A549 (cell line): Measurements from ENCODE around the gene ADTRP. TPM values are rescaled to one million over a fixed set of nuclear protein-coding genes. Genes with fewer than 3 reads are reported as not detected.
A peak's percentile ranks its signal among the peaks of the same experiment; 100 is the strongest.

Experiments
- ATAC-seq, 2 experiments: fragments of 200-7000 bp in 1 of 2; fragments of >200 bp in 1 of 2; cut with Nextera tagmentation in 1 of 2; cut with Tn5 transposase in 1 of 2; 3 replicates each; pipeline versions ENCODE4 v1.8.0 to v1.9.1; 2018 to 2020; ENCODE audit warnings: mild to moderate bottlenecking in 1 of 2, moderate library complexity in 1 of 2
- CTCF ChIA-PET: fragments of 300-600 bp; sonication (Branson Sonifier 250); formaldehyde crosslinking; extraction: SDS; loops from one replicate; lab custom pipeline; 2021; ENCODE audit warnings: antibody characterized with exemption, inconsistent platforms; lab: Yijun Ruan, JAX
- POLR2A ChIA-PET: fragments of 350-600 bp; formaldehyde crosslinking; extraction: SDS; loops from one replicate; lab custom pipeline; 2021; ENCODE audit warnings: antibody characterized with exemption, inconsistent platforms; lab: Yijun Ruan, JAX
- DNase-seq, 2 experiments: peaks; one replicate each; pipeline versions ENCODE4 v3.0.0 to v3.0.0-alpha.2; 2011 to 2016; ENCODE audit warnings: low read depth in 1 of 2, low spot score in 1 of 2
- FAIRE-seq: peaks from 2 replicates; lab custom pipeline; 2011; peaks lifted over from hg19 to GRCh38; lab: Jason Lieb, UNC
- H3K27ac ChIP-seq, 2 experiments: fragments of >200 bp; sonication (Bioruptor Twin); formaldehyde crosslinking; 3 replicates each; pipeline ENCODE4 v1.5.1; 2016 to 2017
- H3K4me1 ChIP-seq: fragments of >200 bp; sonication (Bioruptor Twin); formaldehyde crosslinking; 3 replicates; pipeline ENCODE4 v1.6.1; 2016
- H3K4me2 ChIP-seq: fragments of >200 bp; sonication (Bioruptor Twin); formaldehyde crosslinking; 3 replicates; pipeline ENCODE4 v1.6.1; 2016
- H3K4me3 ChIP-seq: fragments of >200 bp; sonication (Bioruptor Twin); formaldehyde crosslinking; 3 replicates; pipeline ENCODE4 v1.5.1; 2016
- H3K9me3 ChIP-seq: fragments of >200 bp; sonication (Bioruptor Twin); formaldehyde crosslinking; 3 replicates; pipeline ENCODE4 v1.6.1; 2016
- CBX2 ChIP-seq: fragments of 200-600 bp; sonication (generic); IDR thresholded peaks from 2 replicates; pipeline ENCODE4 v1.6.1; 2016; ENCODE audit warnings: low read depth, mild to moderate bottlenecking, borderline replicate concordance
- CBX8 ChIP-seq: fragments of 200-600 bp; sonication (generic); IDR thresholded peaks from 2 replicates; pipeline ENCODE4 v1.6.1; 2016
- CHD2 ChIP-seq: fragments of 150-350 bp; IDR thresholded peaks from 2 replicates; pipeline ENCODE4 v1.6.1; 2014; ENCODE audit warnings: low read length; ENCODE audit not compliant: partially characterized antibody
- EP300 ChIP-seq, 2 experiments: fragments of >200 bp; sonication (Bioruptor Twin); formaldehyde crosslinking; IDR thresholded peaks; 2 replicates in 1 of 2; 3 replicates in 1 of 2; pipeline ENCODE4 v1.6.1; 2016 to 2017
- ESRRA ChIP-seq: fragments of 150-350 bp; IDR thresholded peaks from 2 replicates; pipeline ENCODE4 v1.6.1; 2014; ENCODE audit warnings: mild to moderate bottlenecking, low read length, borderline replicate concordance
- GATA3 ChIP-seq: IDR thresholded peaks from 2 replicates; pipeline ENCODE4 v1.6.1; 2012; ENCODE audit warnings: borderline replicate concordance
- HDAC2 ChIP-seq: fragments of 200-600 bp; sonication (generic); IDR thresholded peaks from 2 replicates; pipeline ENCODE4 v1.6.1; 2016
- HES2 ChIP-seq: fragments of >200 bp; sonication (Bioruptor Twin); formaldehyde crosslinking; IDR thresholded peaks from 2 replicates; pipeline ENCODE4 v1.6.1; 2016
- HEYL ChIP-seq: fragments of 250-450 bp; sonication (Bioruptor Pico); IDR thresholded peaks from 2 replicates; pipeline ENCODE4 v1.8.0; 2021; ENCODE audit warnings: mild to moderate bottlenecking, moderate library complexity
- MAFK ChIP-seq: fragments of 450-650 bp; IDR thresholded peaks from 2 replicates; pipeline ENCODE4 v1.6.1; 2014; ENCODE audit not compliant: partially characterized antibody
- MAX ChIP-seq: IDR thresholded peaks from 2 replicates; pipeline ENCODE4 v1.6.1; 2012
- MAZ ChIP-seq: fragments of 150-350 bp; IDR thresholded peaks from 2 replicates; pipeline ENCODE4 v1.6.1; 2014; ENCODE audit warnings: antibody characterized with exemption, low read depth, low read length, borderline replicate concordance
- NFE2L2 ChIP-seq: fragments of 150-350 bp; conservative IDR thresholded peaks from 2 replicates; pipeline ENCODE4 v1.6.1; 2014; ENCODE audit warnings: low read length
- NR3C1 ChIP-seq: fragments of >200 bp; sonication (Bioruptor Twin); formaldehyde crosslinking; IDR thresholded peaks from 3 replicates; pipeline ENCODE4 v1.6.1; 2017
- REST ChIP-seq: fragments of 200-600 bp; sonication (generic); IDR thresholded peaks from 2 replicates; pipeline ENCODE4 v1.6.1; 2016; ENCODE audit warnings: antibody characterized with exemption, mild to moderate bottlenecking, moderate library complexity
- RFX5 ChIP-seq: fragments of 450-650 bp; IDR thresholded peaks from 2 replicates; pipeline ENCODE4 v1.7.1; 2014; ENCODE audit warnings: antibody characterized with exemption, mild to moderate bottlenecking, moderate library complexity
- RNF2 ChIP-seq: fragments of 200-600 bp; sonication (generic); IDR thresholded peaks from 2 replicates; pipeline ENCODE4 v1.6.1; 2016; ENCODE audit warnings: low read depth, mild to moderate bottlenecking, antibody characterized with exemption, moderate library complexity, borderline replicate concordance
- TFCP2L1 ChIP-seq: fragments of 250-450 bp; sonication (Bioruptor Pico); IDR thresholded peaks from 2 replicates; pipeline ENCODE4 v1.5.0; 2021; ENCODE audit warnings: mild to moderate bottlenecking
- TP53 ChIP-seq: fragments of 250-450 bp; sonication (Bioruptor Pico); IDR thresholded peaks from 2 replicates; pipeline ENCODE4 v1.5.0; 2021; ENCODE audit warnings: mild to moderate bottlenecking, moderate library complexity
- WGBS: methylation state at CpG from one replicate; pipeline ENCODE4 v1.1.6; 2017; ENCODE audit errors: missing lambda C conversion rate; 5-methylcytosine and 5-hydroxymethylcytosine counted together
- polyA plus RNA-seq, 4 experiments: library from polyadenylated mRNA; depleted of rRNA in 3 of 4; stranded (reverse); fragments of >200 nt; fragmentation: RNase III in 1 of 4; extraction: RNeasy Plus Mini Kit Qiagen cat#74134 plus additional on column Dnase treatment in 1 of 4; gene quantifications; 2 replicates in 3 of 4; 3 replicates in 1 of 4; pipeline ENCODE4 v1.2.3, GENCODE V29; 2011 to 2017
- TF ChIP-seq, protein P1 (sequence below): fragments of >200 bp; sonication (Bioruptor Twin); formaldehyde crosslinking; IDR thresholded peaks from 3 replicates; pipeline ENCODE4 v1.6.1; 2016

ADTRP gene
- polyA plus RNA-seq, 2 of the 4 experiments (the other 2 are of a cell fraction), result 0.57 to 0.59 TPM

DNA sequence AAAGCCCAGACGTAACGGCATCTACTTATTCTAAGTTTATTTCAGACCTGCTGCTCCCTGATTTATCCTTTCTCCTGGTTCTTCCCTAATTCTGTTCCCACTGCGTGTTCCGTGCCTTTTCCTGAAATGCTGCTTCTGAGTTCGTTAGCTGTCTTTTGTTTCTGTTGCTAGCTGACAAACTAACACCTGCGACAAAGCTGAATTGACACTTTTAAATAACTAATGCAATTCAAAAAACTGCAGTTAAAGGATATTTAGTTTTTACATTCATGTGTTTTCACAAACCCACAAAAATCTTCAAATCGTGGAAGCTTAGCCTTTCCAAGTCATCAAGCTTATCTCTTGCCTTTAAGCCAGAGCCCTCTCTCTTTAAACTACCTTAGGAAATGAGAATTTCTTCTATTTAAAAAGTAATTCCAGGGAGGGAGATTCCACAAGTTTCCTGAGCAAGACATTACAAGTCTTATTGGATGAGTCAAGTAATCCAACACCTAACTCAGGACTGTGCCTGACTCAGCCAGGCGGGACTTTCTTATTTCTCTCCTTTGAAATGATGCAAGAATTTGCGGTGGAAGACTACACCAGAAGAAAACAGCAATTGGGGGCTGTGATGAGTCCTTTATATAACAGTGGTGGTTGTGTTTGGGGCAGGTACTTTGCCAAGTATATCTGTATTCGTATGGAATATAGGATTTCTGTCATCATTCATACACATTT is 6.3 kb downstream of the ADTRP start (continued):
- TF ChIP-seq HES2, result no peak
- TF ChIP-seq TFCP2L1 (CRISPR knock-in tag), result no peak

DNA sequence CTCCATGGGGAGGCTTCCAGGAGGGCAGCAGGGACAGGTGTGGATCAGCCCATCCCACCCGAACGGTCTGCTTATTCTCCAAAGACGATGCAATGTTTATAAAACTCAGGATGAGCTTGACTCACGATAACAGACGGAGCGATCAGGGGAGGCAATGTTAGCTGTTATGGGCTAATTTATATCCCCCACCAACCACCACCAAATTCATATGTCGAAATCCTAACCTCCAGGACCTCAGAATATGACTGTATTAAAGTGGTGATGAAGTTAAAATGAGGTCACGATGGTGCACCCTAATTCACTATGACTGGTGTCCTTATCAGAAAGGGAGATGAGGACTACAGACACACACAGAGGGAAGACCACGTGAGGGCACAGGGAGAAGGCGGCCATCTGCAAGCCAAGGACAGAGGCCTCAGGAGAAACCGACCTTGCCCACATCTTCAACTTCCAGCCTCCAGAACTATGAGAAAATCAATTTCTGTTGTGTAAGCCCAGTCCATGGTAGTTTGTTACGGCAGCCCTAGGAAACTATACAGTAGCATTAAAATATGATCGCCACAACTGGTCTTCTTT is 7.0 kb downstream of the ADTRP start:
- TF ChIP-seq MAX (no peak), TP53 (CRISPR knock-in tag) (no peak), HEYL (CRISPR knock-in tag) (no peak), EP300 (IDR thresholded peaks at IDR 0.05) (no peak), CBX2 (no peak), MAZ (no peak), REST (no peak), RNF2 (no peak), ESRRA (no peak), CHD2 (no peak), NR3C1 (no peak), HDAC2 (no peak), NFE2L2 (no peak), RFX5 (no peak), GATA3 (no peak), CBX8 (no peak), MAFK (no peak)
- TF ChIP-seq, protein P1, sequence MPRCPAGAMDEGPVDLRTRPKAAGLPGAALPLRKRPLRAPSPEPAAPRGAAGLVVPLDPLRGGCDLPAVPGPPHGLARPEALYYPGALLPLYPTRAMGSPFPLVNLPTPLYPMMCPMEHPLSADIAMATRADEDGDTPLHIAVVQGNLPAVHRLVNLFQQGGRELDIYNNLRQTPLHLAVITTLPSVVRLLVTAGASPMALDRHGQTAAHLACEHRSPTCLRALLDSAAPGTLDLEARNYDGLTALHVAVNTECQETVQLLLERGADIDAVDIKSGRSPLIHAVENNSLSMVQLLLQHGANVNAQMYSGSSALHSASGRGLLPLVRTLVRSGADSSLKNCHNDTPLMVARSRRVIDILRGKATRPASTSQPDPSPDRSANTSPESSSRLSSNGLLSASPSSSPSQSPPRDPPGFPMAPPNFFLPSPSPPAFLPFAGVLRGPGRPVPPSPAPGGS, result no peak
- FAIRE-seq (no peak), DNase-seq (no peak), ATAC-seq (no peak; a peak in 1 of 6 replicates)
- 0 out of 3 replicates have a peak, but pooled peaks cover 3% of the 10 kb centered on the region for H3K9me3 ChIP-seq
- POLR2A ChIA-PET, result interaction anchor here (0.6 to 2.5 kb wide), 6 partner anchors 39 to 241 kb away, joined by 3 to 8 read pairs (median 7); partner anchors contain the start of gene HIVEP1
- H3K4me2 ChIP-seq, result peak overlapping the region; percentile 55
- H3K4me3 ChIP-seq, result no peak overlapping the region
- H3K27ac ChIP-seq, result peak overlapping the region; percentile 83 to 99
- WGBS, result 92% methylated on average over 13 of the region's 13 CpGs
- H3K4me1 ChIP-seq, result peaks cover 51% of the 10 kb centered on the region
- CTCF ChIA-PET, result interaction anchor here (0.7 to 2.6 kb wide), 3 partner anchors 12 to 116 kb away, joined by 3 to 8 read pairs (median 3); no protein-coding TSS in a partner anchor
